ENCODE measurements around the gene ANK2.

DNA sequence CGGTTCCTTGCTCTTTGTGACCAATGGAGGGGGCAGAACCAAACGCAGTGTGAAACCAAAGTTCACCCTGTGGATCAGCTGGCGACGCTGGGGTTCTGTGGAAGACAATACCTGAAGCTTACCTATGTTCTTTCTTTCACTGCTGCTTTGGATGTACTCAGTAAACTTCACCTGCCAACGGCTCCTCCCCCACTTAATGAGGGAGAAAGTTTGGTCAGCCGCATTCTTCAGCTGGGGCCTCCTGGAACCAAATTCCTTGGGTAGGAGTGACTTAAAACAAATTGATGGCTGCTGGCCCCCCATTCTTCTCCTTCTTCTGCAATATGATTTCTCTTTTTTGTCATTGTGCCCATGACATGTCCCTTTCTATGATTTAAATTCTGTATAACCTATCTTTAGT lies 282.4 kb downstream of the ANK2 start:
- TF ChIP-seq EZH2 (IDR thresholded peaks at IDR 0.05; ENCODE audit: borderline replicate concordance, low read length) = no peak
- TF ChIP-seq, protein P1, sequence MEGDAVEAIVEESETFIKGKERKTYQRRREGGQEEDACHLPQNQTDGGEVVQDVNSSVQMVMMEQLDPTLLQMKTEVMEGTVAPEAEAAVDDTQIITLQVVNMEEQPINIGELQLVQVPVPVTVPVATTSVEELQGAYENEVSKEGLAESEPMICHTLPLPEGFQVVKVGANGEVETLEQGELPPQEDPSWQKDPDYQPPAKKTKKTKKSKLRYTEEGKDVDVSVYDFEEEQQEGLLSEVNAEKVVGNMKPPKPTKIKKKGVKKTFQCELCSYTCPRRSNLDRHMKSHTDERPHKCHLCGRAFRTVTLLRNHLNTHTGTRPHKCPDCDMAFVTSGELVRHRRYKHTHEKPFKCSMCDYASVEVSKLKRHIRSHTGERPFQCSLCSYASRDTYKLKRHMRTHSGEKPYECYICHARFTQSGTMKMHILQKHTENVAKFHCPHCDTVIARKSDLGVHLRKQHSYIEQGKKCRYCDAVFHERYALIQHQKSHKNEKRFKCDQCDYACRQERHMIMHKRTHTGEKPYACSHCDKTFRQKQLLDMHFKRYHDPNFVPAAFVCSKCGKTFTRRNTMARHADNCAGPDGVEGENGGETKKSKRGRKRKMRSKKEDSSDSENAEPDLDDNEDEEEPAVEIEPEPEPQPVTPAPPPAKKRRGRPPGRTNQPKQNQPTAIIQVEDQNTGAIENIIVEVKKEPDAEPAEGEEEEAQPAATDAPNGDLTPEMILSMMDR (IDR thresholded peaks at IDR 0.05; ENCODE audit: low read length) = no peak

Data from OCI-LY1 (cell line).